Measurements from ENCODE around the gene CLRN2.

GRCh38 chr4:17544205-17544604 is 29.2 kb downstream of the CLRN2 start:
- TF ChIP-seq CTCF (IDR thresholded peaks at IDR 0.05; ENCODE audit: low read depth, low read length, poor library complexity, severe bottlenecking) (no peak), EZH2phosphoT487 (IDR thresholded peaks at IDR 0.05; ENCODE audit: borderline replicate concordance, low read length) (no peak)

Measured in DOHH2 (cell line).